HG02885 (cell line): ENCODE results near the gene PARD6G.
A peak's percentile ranks its signal among the peaks of the same experiment; 100 is the strongest.

Experiments
- ATAC-seq: cut with Tn5 transposase; IDR thresholded peaks from one replicate; pipeline ENCODE4 v1.9.1; 2021; ENCODE audit warnings: mild to moderate bottlenecking; ENCODE audit not compliant: unreplicated experiment, poor library complexity

Gene PARD6G

GRCh38 chr18:80218341-80219227 is 28.7 kb downstream of the PARD6G start:
- no peak for ATAC-seq

- peak; percentile 77 for ATAC-seq
These were observed 34.1 kb downstream of the PARD6G start for GRCh38 chr18:80213182-80213581.

- ATAC-seq, result peak; percentile 85
These were observed 36.8 kb downstream of the PARD6G start for GRCh38 chr18:80210312-80211083.

GRCh38 chr18:80208620-80209019 is 38.7 kb downstream of the PARD6G start:
- ATAC-seq, result no peak

GRCh38 chr18:80205294-80205693 is 42.0 kb downstream of the PARD6G start:
- ATAC-seq, result no peak

GRCh38 chr18:80204142-80204541 is 43.2 kb downstream of the PARD6G start:
- ATAC-seq, result no peak

GRCh38 chr18:80203249-80203648 is 44.1 kb downstream of the PARD6G start:
- ATAC-seq, result no peak

- peak; percentile 95 for ATAC-seq
These were observed 44.9 kb downstream of the PARD6G start for GRCh38 chr18:80202264-80202998.

- peak; percentile 11 for ATAC-seq
These were observed 45.6 kb downstream of the PARD6G start for GRCh38 chr18:80201739-80202138.

GRCh38 chr18:80200932-80201672 is 46.2 kb downstream of the PARD6G start:
- ATAC-seq, result no peak

GRCh38 chr18:80200171-80200931 is 47.0 kb downstream of the PARD6G start:
- ATAC-seq, result no peak

- no peak for ATAC-seq
These were observed 48.1 kb downstream of the PARD6G start for GRCh38 chr18:80198994-80199748.

GRCh38 chr18:80198391-80198790 is 48.9 kb downstream of the PARD6G start:
- no peak for ATAC-seq

- ATAC-seq, result no peak
These were observed 49.8 kb downstream of the PARD6G start for GRCh38 chr18:80197528-80197927.

GRCh38 chr18:80196528-80197320 is 50.6 kb downstream of the PARD6G start:
- ATAC-seq, result no peak

GRCh38 chr18:80194874-80195570 is 52.3 kb downstream of the PARD6G start:
- ATAC-seq, result no peak

GRCh38 chr18:80193701-80194100 is 53.6 kb downstream of the PARD6G start:
- no peak for ATAC-seq
